HEK293T (cell line): ENCODE measurements around the gene SRI.

Experiments used
- ARNT ChIP-seq: fragments of 450-650 bp; IDR thresholded peaks from 2 replicates; pipeline ENCODE4 v1.6.1; 2017; ENCODE audit warnings: mild to moderate bottlenecking
- BHLHE40 ChIP-seq: fragments of 450-650 bp; IDR thresholded peaks from 2 replicates; pipeline ENCODE4 v1.6.1; 2016; ENCODE audit warnings: mild to moderate bottlenecking, moderate library complexity, borderline replicate concordance
- ELF4 ChIP-seq: fragments of 450-650 bp; IDR thresholded peaks from 2 replicates; pipeline ENCODE4 v1.6.1; 2017; ENCODE audit warnings: antibody characterized with exemption
- FOXA1 ChIP-seq: fragments of 450-650 bp; IDR thresholded peaks from 2 replicates; pipeline ENCODE4 v1.6.1; 2016; ENCODE audit warnings: mild to moderate bottlenecking
- FOXK2 ChIP-seq: fragments of 450-650 bp; IDR thresholded peaks from 2 replicates; pipeline ENCODE4 v1.6.1; 2016; ENCODE audit warnings: mild to moderate bottlenecking
- FOXM1 ChIP-seq: fragments of 450-650 bp; IDR thresholded peaks from 2 replicates; pipeline ENCODE4 v1.6.1; 2017; ENCODE audit warnings: mild to moderate bottlenecking, borderline replicate concordance
- L3MBTL2 ChIP-seq: fragments of 450-650 bp; conservative IDR thresholded peaks from 2 replicates; pipeline ENCODE4 v1.6.1; 2016; ENCODE audit warnings: mild to moderate bottlenecking
- LEF1 ChIP-seq: fragments of 450-650 bp; IDR thresholded peaks from 2 replicates; pipeline ENCODE4 v1.6.1; 2017; ENCODE audit warnings: mild to moderate bottlenecking, borderline replicate concordance
- PKNOX1 ChIP-seq: fragments of 450-650 bp; IDR thresholded peaks from 2 replicates; pipeline ENCODE4 v1.6.1; 2016
- SP1 ChIP-seq: fragments of 450-650 bp; IDR thresholded peaks from 2 replicates; pipeline ENCODE4 v1.6.1; 2017
- SUZ12 ChIP-seq: fragments of 450-650 bp; IDR thresholded peaks from 2 replicates; pipeline ENCODE4 v1.6.1; 2016; ENCODE audit warnings: mild to moderate bottlenecking
- TARDBP ChIP-seq: fragments of 450-650 bp; IDR thresholded peaks from 2 replicates; pipeline ENCODE4 v1.6.1; 2016
- ZNF384 ChIP-seq: fragments of 450-650 bp; IDR thresholded peaks from 2 replicates; pipeline ENCODE4 v1.6.1; 2016

DNA sequence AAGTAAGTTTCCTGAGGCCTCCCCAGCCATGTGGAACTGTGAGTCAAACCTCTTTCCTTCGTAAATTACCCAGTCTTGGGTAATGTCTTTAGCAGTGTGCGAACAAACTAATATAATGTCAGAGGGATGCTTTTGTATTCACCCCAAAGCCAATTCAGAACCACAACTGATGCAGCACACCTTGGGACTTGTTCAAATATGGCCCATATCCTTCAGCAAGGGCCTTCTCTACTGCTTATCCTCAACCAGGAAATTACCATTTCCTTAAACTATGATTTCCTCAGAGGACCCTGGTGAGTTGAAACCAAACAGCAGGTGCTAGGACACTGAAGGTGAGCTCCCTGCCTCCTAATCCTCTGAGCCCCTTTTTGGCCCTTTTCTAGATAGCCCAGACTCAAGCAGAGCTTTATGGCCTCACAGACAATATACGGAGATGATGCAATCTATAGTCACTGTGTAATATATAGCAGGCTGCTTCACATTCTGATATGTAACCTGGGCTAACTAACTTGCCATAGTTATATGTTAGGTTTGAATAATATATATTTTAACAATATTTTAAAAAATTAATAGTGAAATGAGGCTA, 15.2 kb downstream of the SRI start:
- TF ChIP-seq SUZ12 (no peak), LEF1 (no peak), TARDBP (no peak), FOXA1 (no peak), SP1 (no peak), ARNT (no peak), PKNOX1 (no peak), ELF4 (no peak), FOXM1 (no peak), BHLHE40 (no peak), L3MBTL2 (no peak), FOXK2 (no peak), ZNF384 (no peak)
